GM12878 (cell line): ENCODE measurements around the gene GIT1. TPM values are rescaled to one million over a fixed set of nuclear protein-coding genes. Genes with fewer than 3 reads are reported as not detected.

Experiments
- ATAC-seq: fragments of 200-7000 bp; cut with Tn5 transposase; 3 replicates; pipeline ENCODE4 v1.9.1; 2020; ENCODE audit warnings: mild to moderate bottlenecking, moderate library complexity
- BruUV-seq: library from RNA; stranded (reverse); fragments of 400-500 nt; replicated peaks from 2 replicates; lab custom pipeline; 2021; lab: Mats Ljungman, UMichigan
- CTCF ChIA-PET: fragments of 300-600 bp; sonication (Branson Sonifier 250); formaldehyde crosslinking; extraction: SDS; loops from one replicate; lab custom pipeline; 2021; ENCODE audit warnings: inconsistent platforms; lab: Yijun Ruan, JAX
- POLR2A ChIA-PET: fragments of 350-600 bp; formaldehyde crosslinking; extraction: SDS; loops from one replicate; lab custom pipeline; 2021; ENCODE audit warnings: inconsistent platforms; lab: Charles Lee
- RAD21 ChIA-PET: fragments of 300-600 bp; sonication (Branson Sonifier 250); formaldehyde crosslinking; loops from one replicate; lab custom pipeline; 2023; ENCODE audit warnings: antibody characterized with exemption; ENCODE audit not compliant: unreplicated experiment; lab: Charles Lee
- SMC1A ChIA-PET: fragments of 300-600 bp; sonication (Branson Sonifier 250); formaldehyde crosslinking; loops from one replicate; lab custom pipeline; 2023; ENCODE audit not compliant: unreplicated experiment, uncharacterized antibody; lab: Charles Lee
- DNase-seq: peaks from one replicate; pipeline ENCODE4 v3.0.0-alpha.2; 2011; ENCODE audit warnings: low read depth, low spot score
- FAIRE-seq: peaks from 3 replicates; lab custom pipeline; 2011; peaks lifted over from hg19 to GRCh38; lab: Jason Lieb, UNC
- H2AFZ ChIP-seq: 2 replicates; pipeline ENCODE4 v1.6.0; 2011; ENCODE audit warnings: low read depth, low read length, control low read depth; ENCODE audit not compliant: control insufficient read depth
- H3K27ac ChIP-seq: 2 replicates; pipeline ENCODE4 v1.5.1; 2011; ENCODE audit warnings: control low read depth; ENCODE audit not compliant: control insufficient read depth, insufficient read depth
- H3K27me3 ChIP-seq, 2 experiments: replicated peaks in 1 of 2; 2 replicates each; pipeline versions ENCODE4 v1.6.0 to v1.6.1; 2011; ENCODE audit warnings: low read length in 1 of 2; ENCODE audit not compliant: control insufficient read depth in 2 of 2, insufficient read depth in 2 of 2
- H3K36me3 ChIP-seq, 2 experiments: 2 replicates each; pipeline ENCODE4 v1.5.1; 2011; ENCODE audit warnings: low read length in 1 of 2; ENCODE audit not compliant: control insufficient read depth in 2 of 2, insufficient read depth in 2 of 2
- H3K4me1 ChIP-seq: 2 replicates; pipeline ENCODE4 v1.6.1; 2011; ENCODE audit warnings: mild to moderate bottlenecking, low read length, moderate library complexity, mixed read lengths; ENCODE audit not compliant: control insufficient read depth, insufficient read depth
- H3K4me2 ChIP-seq: 2 replicates; pipeline ENCODE4 v1.6.0; 2011; ENCODE audit warnings: control low read depth; ENCODE audit not compliant: control insufficient read depth, insufficient read depth
- H3K4me3 ChIP-seq: fragments of 200-600 bp; sonication (generic); 2 replicates; pipeline ENCODE4 v1.5.1; 2016
- H3K79me2 ChIP-seq: 2 replicates; pipeline ENCODE4 v1.6.0; 2011; ENCODE audit warnings: low read length; ENCODE audit not compliant: control insufficient read depth, insufficient read depth
- H3K9ac ChIP-seq: 2 replicates; pipeline ENCODE4 v1.8.0; 2011; ENCODE audit warnings: low read length, control low read depth, mixed read lengths; ENCODE audit not compliant: control insufficient read depth, insufficient read depth
- H3K9me3 ChIP-seq: replicated peaks from 3 replicates; pipeline ENCODE4 v1.5.1; 2011; ENCODE audit warnings: mild to moderate bottlenecking, low read length; ENCODE audit not compliant: control insufficient read depth, insufficient read depth
- H4K20me1 ChIP-seq: 2 replicates; pipeline ENCODE4 v1.6.0; 2011; ENCODE audit not compliant: control insufficient read depth, insufficient read depth
- ATF7 ChIP-seq: fragments of 450-650 bp; IDR thresholded peaks from 2 replicates; pipeline ENCODE4 v1.6.1; 2016; ENCODE audit warnings: low read depth, mild to moderate bottlenecking
- CBX3 ChIP-seq: fragments of 200-600 bp; sonication (generic); IDR thresholded peaks from 2 replicates; pipeline ENCODE4 v1.6.1; 2016; ENCODE audit warnings: low read depth, borderline replicate concordance
- CEBPB ChIP-seq, 2 experiments: fragments of 150-350 bp in 1 of 2; IDR thresholded peaks; 2 replicates each; pipeline ENCODE4 v1.6.1; 2012 to 2014; ENCODE audit warnings: low read depth in 2 of 2, low read length in 2 of 2, borderline replicate concordance in 1 of 2, inconsistent platforms in 1 of 2
- EED ChIP-seq: sonication (generic); IDR thresholded peaks from 2 replicates; pipeline ENCODE4 v1.6.1; 2016; ENCODE audit warnings: antibody characterized with exemption, low read depth
- EP300 ChIP-seq, 2 experiments: fragments of 150-350 bp in 1 of 2; IDR thresholded peaks; 2 replicates each; pipeline ENCODE4 v1.6.1; 2011 to 2012; ENCODE audit warnings: low read depth in 2 of 2, low read length in 2 of 2, borderline replicate concordance in 1 of 2, improper control_type of control experiment in 1 of 2, inconsistent platforms in 1 of 2; ENCODE audit not compliant: control insufficient read depth in 1 of 2
- IRF4 ChIP-seq: IDR thresholded peaks from 2 replicates; pipeline ENCODE4 v1.6.1; 2011; ENCODE audit warnings: low read depth, low read length
- JUNB ChIP-seq: IDR thresholded peaks from 2 replicates; pipeline ENCODE4 v1.6.1; 2016; ENCODE audit warnings: antibody characterized with exemption, mild to moderate bottlenecking
- LARP7 ChIP-seq: fragments of 450-650 bp; IDR thresholded peaks from 2 replicates; pipeline ENCODE4 v1.6.1; 2017; ENCODE audit warnings: mild to moderate bottlenecking
- MTA2 ChIP-seq: fragments of 450-650 bp; IDR thresholded peaks from 2 replicates; pipeline ENCODE4 v1.6.1; 2016; ENCODE audit warnings: low read depth, mild to moderate bottlenecking, moderate library complexity
- NBN ChIP-seq: fragments of 450-650 bp; IDR thresholded peaks from 2 replicates; pipeline ENCODE4 v1.6.1; 2016
- NFYB ChIP-seq: IDR thresholded peaks from 2 replicates; pipeline ENCODE4 v1.6.1; 2011; ENCODE audit warnings: low read depth, mild to moderate bottlenecking, low read length, improper control_type of control experiment, moderate library complexity; ENCODE audit not compliant: insufficient read depth
- RBBP5 ChIP-seq: fragments of 200-600 bp; sonication (generic); conservative IDR thresholded peaks from 2 replicates; pipeline ENCODE4 v1.6.1; 2016
- TARDBP ChIP-seq: IDR thresholded peaks from 2 replicates; pipeline ENCODE4 v1.6.1; 2016; ENCODE audit warnings: borderline replicate concordance
- TBL1XR1 ChIP-seq: IDR thresholded peaks from 2 replicates; pipeline ENCODE4 v1.6.1; 2012; ENCODE audit warnings: low read depth, low read length, improper control_type of control experiment
- ZNF24 ChIP-seq: fragments of 450-650 bp; IDR thresholded peaks from 2 replicates; pipeline ENCODE4 v1.6.1; 2017; ENCODE audit warnings: antibody characterized with exemption, mild to moderate bottlenecking
- ZZZ3 ChIP-seq: IDR thresholded peaks from 2 replicates; pipeline ENCODE4 v1.6.1; 2011; ENCODE audit warnings: low read depth; ENCODE audit not compliant: control insufficient read depth, insufficient read length
- WGBS: methylation state at CpG from one replicate; pipeline ENCODE4 v1.1.6; 2016; ENCODE audit warnings: low lambda C conversion rate; ENCODE audit not compliant: insufficient replicate concordance, insufficient coverage; ENCODE audit errors: missing lambda C conversion rate; 5-methylcytosine and 5-hydroxymethylcytosine counted together
- in situ Hi-C: fragments of 300-500 bp; cut with MboI; formaldehyde crosslinking; loops from 9 replicates; pipeline ENCODE4 v1.14.3; 2018; ENCODE audit warnings: mixed read lengths
- intact Hi-C: fragments of 100-400 bp; cut with micrococcal nuclease; formaldehyde crosslinking; loops from one replicate; pipeline ENCODE4 v1.14.2; 2022; ENCODE audit not compliant: unreplicated experiment
- polyA plus RNA-seq, 11 experiments: library from polyadenylated mRNA; depleted of rRNA in 4 of 11; unstranded in 6 of 11; stranded (reverse) in 5 of 11; fragments of >200 nt; fragmentation: Nextera tagmentation in 4 of 11; fragmentation: Illumina TruSeq in 1 of 11; extraction: Ambion mirVana in 4 of 11; extraction: Trizol in 1 of 11; gene quantifications; 1 replicate in 1 of 11; 2 replicates in 10 of 11; pipeline versions ENCODE4 v1.2.1 to v1.2.3, GENCODE V29; 2011 to 2016; ENCODE audit warnings: inconsistent platforms in 2 of 11, missing spikeins in 2 of 11, low read depth in 1 of 11
- total RNA-seq, 4 experiments: library from RNA; depleted of rRNA in 3 of 4; stranded (reverse); fragments of >200 nt in 3 of 4; fragmentation: Illumina TruSeq in 1 of 4; extraction: Trizol in 1 of 4; gene quantifications; 2 replicates each; pipeline versions ENCODE4 v1.2.1 to v1.2.3, GENCODE V29; 2013 to 2021
- TF ChIP-seq, protein P1 (sequence below): IDR thresholded peaks from 2 replicates; pipeline ENCODE4 v1.6.1; 2012; ENCODE audit warnings: low read depth, low read length, improper control_type of control experiment

GIT1 gene
- total and polyA plus RNA-seq, 10 of the 15 experiments (the other 5 are each of a cell fraction or from before 2014, with no cell fraction given) = 0.24 to 45.3 (median 20.9) TPM

GRCh38 chr17:29544066-29544465 is 45.4 kb downstream of the GIT1 start:
- H2AFZ ChIP-seq = no peak overlapping the region
- no TSS peak for BruUV-seq
- H3K9me3 ChIP-seq = no peaks in the 10 kb centered on the region
- POLR2A ChIA-PET = no interaction called here
- CTCF ChIA-PET = interaction anchor here (2.5 kb wide), 1 partner anchor 9 kb away, joined by 13 read pairs; no protein-coding TSS in a partner anchor
- H3K27ac ChIP-seq = no peak overlapping the region
- in situ Hi-C loops = no loop called here
- no peak overlapping the region for H3K4me3 ChIP-seq
- H3K4me1 ChIP-seq = peaks cover 5% of the 10 kb centered on the region; the same call in 1 of the 2 replicates
- RAD21 ChIA-PET = no interaction called here
- peaks cover 4 to 17% of the 10 kb centered on the region in 2 experiments; a peak in 3 of 4 replicates for H3K36me3 ChIP-seq
- no peaks in the 10 kb centered on the region for H3K79me2 ChIP-seq
- no peaks in the 10 kb centered on the region for H4K20me1 ChIP-seq
- no peak overlapping the region for H3K9ac ChIP-seq
- TF ChIP-seq ATF7 = no peak
- TF ChIP-seq ZNF24 = no peak
- TF ChIP-seq IRF4 = no peak
- H3K4me2 ChIP-seq = no peak overlapping the region
- SMC1A ChIA-PET = interaction anchor here (0.6 kb wide), 1 partner anchor 15 kb away, joined by 3 read pairs; no protein-coding TSS in a partner anchor
- WGBS = 89% methylated on average over 4 of the region's 4 CpGs
- ATAC-seq (no peak), DNase-seq (no peak), FAIRE-seq (no peak)
- intact Hi-C loops = no loop called here
- H3K27me3 ChIP-seq = no peaks in the 10 kb centered on the region

DNA sequence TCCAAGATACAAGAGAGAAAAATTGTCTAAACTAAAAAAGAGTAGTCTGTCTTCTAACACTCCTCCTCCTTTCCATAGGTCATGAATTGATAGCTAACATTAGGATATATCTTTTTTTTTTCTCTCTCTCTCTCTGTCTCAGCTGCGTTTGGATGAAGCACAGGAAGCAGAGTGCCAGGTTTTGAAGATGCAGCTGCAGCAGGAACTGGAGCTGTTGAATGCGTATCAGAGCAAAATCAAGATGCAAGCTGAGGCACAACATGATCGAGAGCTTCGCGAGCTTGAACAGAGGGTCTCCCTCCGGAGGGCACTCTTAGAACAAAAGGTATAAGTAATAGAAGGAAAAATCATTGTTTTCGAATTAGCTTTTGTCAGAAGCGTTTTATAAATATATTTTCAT is 55.5 kb downstream of the GIT1 start:
- FAIRE-seq (no peak), ATAC-seq (no peak), DNase-seq (no peak)
- H3K36me3 ChIP-seq = peaks cover 0 to 3% of the 10 kb centered on the region in 2 experiments; a peak in 3 of 4 replicates
- H4K20me1 ChIP-seq = no peaks in the 10 kb centered on the region
- 87% methylated on average over 8 of the region's 8 CpGs for WGBS
- H3K79me2 ChIP-seq = no peaks in the 10 kb centered on the region
- no TSS peak for BruUV-seq
- no peak overlapping the region for H3K9ac ChIP-seq
- ChIA-PET RAD21 (interaction anchor here (0.9 to 4.5 kb wide), 4 partner anchors 42 to 385 kb away, joined by 3 to 32 read pairs (median 4); no protein-coding TSS in a partner anchor), POLR2A (interaction anchor here (0.5 kb wide), 1 partner anchor 162 kb away, joined by 7 read pairs; no protein-coding TSS in a partner anchor), CTCF (interaction anchor here (0.6 to 6.0 kb wide), 20 partner anchors 8 to 978 kb away, joined by 3 to 72 read pairs (median 3); no protein-coding TSS in a partner anchor), SMC1A (interaction anchor here (0.7 to 5.0 kb wide), 9 partner anchors 10 to 397 kb away, joined by 3 to 32 read pairs (median 3); partner anchors contain the start of gene SSH2)
- H3K4me1 ChIP-seq = no peaks in the 10 kb centered on the region
- H3K27ac ChIP-seq = no peak overlapping the region
- no peak overlapping the region for H3K4me3 ChIP-seq
- in situ Hi-C loops (loop anchor here (10.0 kb wide), 1 partner anchor 159 kb away; no protein-coding TSS in a partner anchor), intact Hi-C loops (loop anchor here (10.0 kb wide), 1 partner anchor 81 kb away; no protein-coding TSS in a partner anchor)
- H3K9me3 ChIP-seq = no peaks in the 10 kb centered on the region
- TF ChIP-seq, protein P1, sequence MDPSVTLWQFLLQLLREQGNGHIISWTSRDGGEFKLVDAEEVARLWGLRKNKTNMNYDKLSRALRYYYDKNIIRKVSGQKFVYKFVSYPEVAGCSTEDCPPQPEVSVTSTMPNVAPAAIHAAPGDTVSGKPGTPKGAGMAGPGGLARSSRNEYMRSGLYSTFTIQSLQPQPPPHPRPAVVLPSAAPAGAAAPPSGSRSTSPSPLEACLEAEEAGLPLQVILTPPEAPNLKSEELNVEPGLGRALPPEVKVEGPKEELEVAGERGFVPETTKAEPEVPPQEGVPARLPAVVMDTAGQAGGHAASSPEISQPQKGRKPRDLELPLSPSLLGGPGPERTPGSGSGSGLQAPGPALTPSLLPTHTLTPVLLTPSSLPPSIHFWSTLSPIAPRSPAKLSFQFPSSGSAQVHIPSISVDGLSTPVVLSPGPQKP = no peak
- TF ChIP-seq EED (no peak), MTA2 (no peak), NFYB (no peak), EP300 (IDR thresholded peaks at IDR 0.05; ENCODE audit: borderline replicate concordance in 1 of 2, control insufficient read depth in 1 of 2, low read depth in 2 of 2, low read length in 2 of 2) (no peak), NBN (no peak), TBL1XR1 (no peak), ZZZ3 (no peak), LARP7 (no peak), CBX3 (no peak), TARDBP (no peak), CEBPB (IDR thresholded peaks at IDR 0.05; ENCODE audit: borderline replicate concordance in 1 of 2, low read depth in 2 of 2, low read length in 2 of 2) (no peak), RBBP5 (no peak), JUNB (no peak)
- no peaks in the 10 kb centered on the region for H3K27me3 ChIP-seq
- no peak overlapping the region for H2AFZ ChIP-seq
- H3K4me2 ChIP-seq = no peak overlapping the region
